MCF 10A (cell line): ENCODE measurements around the gene RNU6-7. TPM values are rescaled to one million over a fixed set of nuclear protein-coding genes. Genes with fewer than 3 reads are reported as not detected.
A peak's percentile ranks its signal among the peaks of the same experiment; 100 is the strongest.

ENCODE experiments used
- BruUV-seq: library from RNA; stranded (reverse); fragments of 400-500 nt; replicated peaks from 2 replicates; lab custom pipeline; 2021; lab: Mats Ljungman, UMichigan
- CTCF ChIA-PET: fragments of 300-600 bp; sonication (Branson Sonifier 250); formaldehyde crosslinking; extraction: SDS; loops from one replicate; lab custom pipeline; 2021; ENCODE audit warnings: antibody characterized with exemption, inconsistent platforms; lab: Yijun Ruan, JAX
- POLR2A ChIA-PET: fragments of 300-600, 350-650 bp; sonication (Branson Sonifier 250); formaldehyde crosslinking; extraction: SDS; loops from one replicate; lab custom pipeline; 2020; ENCODE audit warnings: antibody characterized with exemption, inconsistent platforms; lab: Yijun Ruan, JAX
- DNase-seq: peaks from one replicate; pipeline ENCODE4 v3.0.0-alpha.2; 2018; ENCODE audit not compliant: unreplicated experiment
- H3K27ac Mint-ChIP-seq: one replicate; pipeline ENCODE4 v1.8.0; 2022; ENCODE audit warnings: mild to moderate bottlenecking, low read depth, mixed read lengths; ENCODE audit not compliant: unreplicated experiment
- H3K27me3 Mint-ChIP-seq: one replicate; pipeline ENCODE4 v1.8.0; 2022; ENCODE audit warnings: mixed read lengths; ENCODE audit not compliant: insufficient read depth, unreplicated experiment
- H3K36me3 Mint-ChIP-seq: one replicate; pipeline ENCODE4 v1.8.0; 2022; ENCODE audit warnings: mild to moderate bottlenecking, moderate library complexity, mixed read lengths; ENCODE audit not compliant: insufficient read depth, unreplicated experiment
- H3K4me1 Mint-ChIP-seq: one replicate; pipeline ENCODE4 v1.8.0; 2022; ENCODE audit warnings: mixed read lengths; ENCODE audit not compliant: insufficient read depth, unreplicated experiment
- H3K4me3 Mint-ChIP-seq: one replicate; pipeline ENCODE4 v1.8.0; 2022; ENCODE audit warnings: mild to moderate bottlenecking, moderate library complexity, mixed read lengths; ENCODE audit not compliant: unreplicated experiment
- H3K9me3 Mint-ChIP-seq: one replicate; pipeline ENCODE4 v1.8.0; 2022; ENCODE audit warnings: mixed read lengths; ENCODE audit not compliant: unreplicated experiment
- intact Hi-C: fragments of 100-400 bp; cut with micrococcal nuclease; formaldehyde crosslinking; loops from 2 replicates; pipeline ENCODE4 v1.14.1; 2022
- total RNA-seq: library from RNA; stranded (reverse); gene quantifications from 2 replicates; pipeline ENCODE4 v1.2.3, GENCODE V29; 2022
- TF ChIP-seq, protein P1 (sequence below): fragments of 200-600 bp; IDR thresholded peaks from one replicate; pipeline ENCODE4 v1.8.0; 2022; ENCODE audit warnings: antibody characterized with exemption, mild to moderate bottlenecking; ENCODE audit not compliant: unreplicated experiment

RNU6-7 gene
- total RNA-seq, 1 experiment from 2014 or later, result not detected

DNA sequence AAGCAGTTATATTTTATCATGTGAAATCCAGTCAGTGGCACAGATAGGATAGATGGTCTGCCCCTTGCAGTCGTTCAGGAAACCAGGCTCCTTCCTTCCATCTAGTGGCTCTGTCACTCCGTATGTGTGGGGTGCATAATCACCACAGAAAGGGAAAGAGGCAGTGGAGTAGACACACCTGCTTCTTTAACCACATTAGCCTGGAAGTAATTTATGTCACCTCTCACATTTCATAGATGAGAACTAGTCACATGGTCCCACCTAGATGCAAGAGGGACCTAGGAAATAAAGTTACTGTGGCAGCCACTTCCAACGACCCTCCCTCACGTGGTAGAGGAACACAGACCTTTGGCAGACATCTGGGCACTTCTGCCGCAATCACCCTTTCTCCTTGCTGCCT lies 15.5 kb downstream of the RNU6-7 start:
- no peak for DNase-seq
- TF ChIP-seq, protein P1, sequence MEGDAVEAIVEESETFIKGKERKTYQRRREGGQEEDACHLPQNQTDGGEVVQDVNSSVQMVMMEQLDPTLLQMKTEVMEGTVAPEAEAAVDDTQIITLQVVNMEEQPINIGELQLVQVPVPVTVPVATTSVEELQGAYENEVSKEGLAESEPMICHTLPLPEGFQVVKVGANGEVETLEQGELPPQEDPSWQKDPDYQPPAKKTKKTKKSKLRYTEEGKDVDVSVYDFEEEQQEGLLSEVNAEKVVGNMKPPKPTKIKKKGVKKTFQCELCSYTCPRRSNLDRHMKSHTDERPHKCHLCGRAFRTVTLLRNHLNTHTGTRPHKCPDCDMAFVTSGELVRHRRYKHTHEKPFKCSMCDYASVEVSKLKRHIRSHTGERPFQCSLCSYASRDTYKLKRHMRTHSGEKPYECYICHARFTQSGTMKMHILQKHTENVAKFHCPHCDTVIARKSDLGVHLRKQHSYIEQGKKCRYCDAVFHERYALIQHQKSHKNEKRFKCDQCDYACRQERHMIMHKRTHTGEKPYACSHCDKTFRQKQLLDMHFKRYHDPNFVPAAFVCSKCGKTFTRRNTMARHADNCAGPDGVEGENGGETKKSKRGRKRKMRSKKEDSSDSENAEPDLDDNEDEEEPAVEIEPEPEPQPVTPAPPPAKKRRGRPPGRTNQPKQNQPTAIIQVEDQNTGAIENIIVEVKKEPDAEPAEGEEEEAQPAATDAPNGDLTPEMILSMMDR, result no peak
- Mint-ChIP-seq H3K27ac (no peak overlapping the region), H3K27me3 (no peaks in the 10 kb centered on the region), H3K9me3 (no peaks in the 10 kb centered on the region), H3K4me3 (no peak overlapping the region), H3K36me3 (no peaks in the 10 kb centered on the region), H3K4me1 (no peaks in the 10 kb centered on the region)
- intact Hi-C loops, result no loop called here
- CTCF ChIA-PET, result no interaction called here
- POLR2A ChIA-PET, result no interaction called here
- no TSS peak for BruUV-seq

DNA sequence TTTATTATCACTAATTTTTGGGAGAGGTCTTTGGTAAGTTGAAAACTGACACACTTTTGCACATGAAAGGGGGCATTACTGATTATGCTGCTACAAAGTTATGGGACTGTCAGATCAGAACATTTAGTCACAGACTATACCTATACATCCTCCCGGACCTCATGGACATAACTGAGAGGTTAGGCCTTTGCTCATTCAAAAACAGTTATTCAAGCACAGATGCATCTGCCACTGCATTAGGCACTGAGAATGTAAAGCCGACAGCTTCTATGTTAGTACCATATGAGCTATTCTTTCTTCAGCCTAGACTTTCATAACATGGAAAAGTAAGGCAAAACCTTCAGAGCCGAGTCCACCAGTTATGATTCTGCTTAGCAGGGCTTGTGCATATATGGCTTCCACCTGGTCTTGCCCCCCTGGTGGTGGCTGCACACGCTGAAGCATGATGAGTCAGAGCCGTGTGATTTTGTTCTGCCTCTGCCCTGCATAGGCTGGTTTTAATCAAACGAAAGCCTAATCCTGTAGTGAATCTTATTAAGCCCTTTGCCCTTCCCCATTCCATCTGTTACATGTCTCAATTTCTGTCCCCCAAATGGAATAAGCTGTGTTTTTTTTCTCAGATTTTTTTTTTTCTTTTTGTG lies 23.0 kb downstream of the RNU6-7 start:
- TF ChIP-seq, protein P1, result peak; percentile 28
- DNase-seq, result peak; percentile 57
- CTCF ChIA-PET, result interaction anchor here (0.6 to 2.0 kb wide), 12 partner anchors 10 to 683 kb away, joined by 3 to 6 read pairs (median 4); no protein-coding TSS in a partner anchor
- no TSS peak for BruUV-seq
- Mint-ChIP-seq H3K36me3 (no peaks in the 10 kb centered on the region), H3K9me3 (no peaks in the 10 kb centered on the region), H3K27me3 (no peaks in the 10 kb centered on the region), H3K4me1 (peaks cover 24% of the 10 kb centered on the region), H3K4me3 (no peak overlapping the region), H3K27ac (peak overlapping the region; percentile 71)
- POLR2A ChIA-PET, result interaction anchor here (0.8 to 1.0 kb wide), 2 partner anchors 13 to 18 kb away, joined by 3 read pairs; no protein-coding TSS in a partner anchor
- intact Hi-C loops, result no loop called here

DNA sequence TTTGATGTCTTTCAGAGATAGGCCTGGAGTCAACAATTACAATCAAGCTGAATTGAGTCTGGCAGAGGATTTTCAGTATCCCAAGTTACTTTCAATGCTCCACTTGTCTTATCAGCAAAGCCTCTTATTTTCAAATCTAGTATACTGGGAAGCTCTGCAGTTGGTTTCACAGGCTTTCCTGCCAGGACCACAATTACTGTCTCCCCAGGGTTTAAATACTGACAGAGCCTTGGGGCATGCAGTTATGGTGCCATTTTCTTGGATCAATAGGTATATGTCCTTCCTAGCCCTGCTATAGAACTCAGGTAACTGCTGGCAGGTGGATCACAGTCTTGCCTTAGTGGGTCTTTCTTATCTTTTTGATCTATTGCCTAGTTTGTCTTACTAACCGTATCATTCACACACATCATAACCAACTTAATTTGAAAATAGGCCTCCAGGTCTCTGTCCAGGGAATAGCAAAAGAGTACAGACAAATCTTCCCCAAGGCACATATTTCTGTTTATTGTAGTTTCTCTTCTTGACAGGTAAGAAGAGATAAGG lies 23.6 kb downstream of the RNU6-7 start:
- no peaks in the 10 kb centered on the region for H3K9me3 Mint-ChIP-seq
- CTCF ChIA-PET, result interaction anchor here (0.6 to 2.0 kb wide), 5 partner anchors 28 to 682 kb away, joined by 3 to 6 read pairs (median 3); no protein-coding TSS in a partner anchor

DNA sequence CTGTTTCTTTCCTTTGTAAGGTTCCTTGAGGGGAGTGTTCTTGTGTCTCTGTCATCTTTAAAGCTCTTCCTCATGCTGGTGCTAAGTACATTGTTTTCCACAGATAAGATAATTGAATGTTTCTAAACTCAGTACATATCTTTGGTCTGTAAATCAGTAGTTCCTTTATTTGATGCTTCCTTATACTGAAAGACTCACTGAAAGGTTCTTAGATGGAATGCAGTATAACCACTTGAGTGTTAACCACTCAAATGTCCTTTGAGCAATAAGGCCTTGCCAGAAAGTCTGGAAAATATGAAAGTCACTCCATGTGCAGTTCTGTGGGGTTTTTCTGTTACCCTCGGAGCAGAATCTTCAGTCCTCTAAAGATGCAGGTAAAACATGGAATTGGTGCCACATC lies 24.2 kb downstream of the RNU6-7 start:
- Mint-ChIP-seq H3K9me3 (no peaks in the 10 kb centered on the region), H3K27ac (no peak overlapping the region)
- no TSS peak for BruUV-seq

More for the DNA sequence above, 23.6 kb downstream of the RNU6-7 start:
- Mint-ChIP-seq H3K27me3 (no peaks in the 10 kb centered on the region), H3K27ac (peak overlapping the region; percentile 71), H3K4me1 (peaks cover 30% of the 10 kb centered on the region), H3K36me3 (no peaks in the 10 kb centered on the region), H3K4me3 (no peak overlapping the region)
- intact Hi-C loops, result no loop called here
- no peak for DNase-seq
- TF ChIP-seq, protein P1, result no peak
- POLR2A ChIA-PET, result interaction anchor here (0.7 kb wide), 1 partner anchor 252 kb away, joined by 3 read pairs; no protein-coding TSS in a partner anchor
- no TSS peak for BruUV-seq

More for the DNA sequence above, 24.2 kb downstream of the RNU6-7 start:
- intact Hi-C loops, result no loop called here
- Mint-ChIP-seq H3K4me3 (no peak overlapping the region), H3K36me3 (no peaks in the 10 kb centered on the region), H3K4me1 (peaks cover 34% of the 10 kb centered on the region), H3K27me3 (no peaks in the 10 kb centered on the region)
- TF ChIP-seq, protein P1, result no peak
- ChIA-PET POLR2A (interaction anchor here (0.7 kb wide), 1 partner anchor 251 kb away, joined by 3 read pairs; no protein-coding TSS in a partner anchor), CTCF (interaction anchor here (1.8 kb wide), 1 partner anchor 27 kb away, joined by 5 read pairs; no protein-coding TSS in a partner anchor)
- DNase-seq, result no peak
